ENCODE measurements around the gene TMEM52.

The TMEM52 gene

DNA sequence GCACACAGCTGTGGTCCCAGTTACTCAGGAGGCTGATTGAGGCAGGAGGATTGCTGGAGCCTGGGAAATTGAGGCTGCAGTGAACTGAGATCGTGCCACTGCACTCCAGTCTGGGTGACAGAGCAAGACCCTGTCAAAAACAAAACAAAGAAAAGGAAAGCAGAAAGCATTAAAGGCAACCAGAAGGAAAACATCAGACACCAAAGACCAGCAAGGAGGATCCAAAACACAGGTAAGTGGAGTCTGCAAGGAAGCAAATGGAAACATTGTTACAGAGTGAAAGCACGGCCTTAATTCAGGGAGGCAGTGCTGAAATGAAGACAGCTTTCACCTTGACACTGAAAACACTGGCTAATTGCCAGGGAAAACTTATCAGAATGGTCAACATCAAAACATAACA, 43.7 kb upstream of the TMEM52 start:
- DNase-seq (ENCODE audit: low read depth): no peak
- TF ChIP-seq, protein P1, sequence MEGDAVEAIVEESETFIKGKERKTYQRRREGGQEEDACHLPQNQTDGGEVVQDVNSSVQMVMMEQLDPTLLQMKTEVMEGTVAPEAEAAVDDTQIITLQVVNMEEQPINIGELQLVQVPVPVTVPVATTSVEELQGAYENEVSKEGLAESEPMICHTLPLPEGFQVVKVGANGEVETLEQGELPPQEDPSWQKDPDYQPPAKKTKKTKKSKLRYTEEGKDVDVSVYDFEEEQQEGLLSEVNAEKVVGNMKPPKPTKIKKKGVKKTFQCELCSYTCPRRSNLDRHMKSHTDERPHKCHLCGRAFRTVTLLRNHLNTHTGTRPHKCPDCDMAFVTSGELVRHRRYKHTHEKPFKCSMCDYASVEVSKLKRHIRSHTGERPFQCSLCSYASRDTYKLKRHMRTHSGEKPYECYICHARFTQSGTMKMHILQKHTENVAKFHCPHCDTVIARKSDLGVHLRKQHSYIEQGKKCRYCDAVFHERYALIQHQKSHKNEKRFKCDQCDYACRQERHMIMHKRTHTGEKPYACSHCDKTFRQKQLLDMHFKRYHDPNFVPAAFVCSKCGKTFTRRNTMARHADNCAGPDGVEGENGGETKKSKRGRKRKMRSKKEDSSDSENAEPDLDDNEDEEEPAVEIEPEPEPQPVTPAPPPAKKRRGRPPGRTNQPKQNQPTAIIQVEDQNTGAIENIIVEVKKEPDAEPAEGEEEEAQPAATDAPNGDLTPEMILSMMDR (IDR thresholded peaks at IDR 0.05; ENCODE audit: insufficient read depth, low read depth, low read length, missing control alignments): no peak
- no peak overlapping the region for H3K4me3 ChIP-seq (ENCODE audit: low read depth, low read length)

- DNase-seq (ENCODE audit: low read depth): no peak
- TF ChIP-seq, protein P1 (IDR thresholded peaks at IDR 0.05; ENCODE audit: insufficient read depth, low read depth, low read length, missing control alignments): no peak
- no peak overlapping the region for H3K4me3 ChIP-seq (ENCODE audit: low read depth, low read length)
Measured at GRCh38 chr1:1960480-1961196, 41.6 kb upstream of the TMEM52 start.

GRCh38 chr1:1959840-1960479, 40.9 kb upstream of the TMEM52 start:
- no peak overlapping the region for H3K4me3 ChIP-seq (ENCODE audit: low read depth, low read length)
- TF ChIP-seq, protein P1 (IDR thresholded peaks at IDR 0.05; ENCODE audit: insufficient read depth, low read depth, low read length, missing control alignments): peak; percentile 77
- peak; percentile 59 for DNase-seq (ENCODE audit: low read depth)

DNA sequence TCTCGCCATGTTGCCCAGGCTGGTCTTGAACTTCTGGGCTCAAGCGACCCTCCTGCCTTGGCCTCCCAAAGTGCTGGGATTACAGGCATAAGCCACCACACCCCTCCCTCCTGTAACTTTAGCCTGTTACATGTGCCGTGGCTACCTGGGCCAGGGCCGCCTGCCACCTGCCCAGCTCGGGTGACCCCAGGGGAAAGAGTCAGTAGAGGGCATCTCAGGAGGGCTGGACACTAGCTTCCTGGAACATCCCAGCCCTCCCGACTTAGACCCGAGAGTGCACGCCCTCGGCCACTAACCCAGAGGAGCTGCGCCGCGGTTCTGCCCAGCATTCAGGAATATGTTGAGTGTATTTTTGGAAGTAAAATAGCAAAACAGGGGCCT, 40.4 kb upstream of the TMEM52 start:
- no peak overlapping the region for H3K4me3 ChIP-seq (ENCODE audit: low read depth, low read length)
- TF ChIP-seq, protein P1 (IDR thresholded peaks at IDR 0.05; ENCODE audit: insufficient read depth, low read depth, low read length, missing control alignments): no peak
- no peak for DNase-seq (ENCODE audit: low read depth)

DNA sequence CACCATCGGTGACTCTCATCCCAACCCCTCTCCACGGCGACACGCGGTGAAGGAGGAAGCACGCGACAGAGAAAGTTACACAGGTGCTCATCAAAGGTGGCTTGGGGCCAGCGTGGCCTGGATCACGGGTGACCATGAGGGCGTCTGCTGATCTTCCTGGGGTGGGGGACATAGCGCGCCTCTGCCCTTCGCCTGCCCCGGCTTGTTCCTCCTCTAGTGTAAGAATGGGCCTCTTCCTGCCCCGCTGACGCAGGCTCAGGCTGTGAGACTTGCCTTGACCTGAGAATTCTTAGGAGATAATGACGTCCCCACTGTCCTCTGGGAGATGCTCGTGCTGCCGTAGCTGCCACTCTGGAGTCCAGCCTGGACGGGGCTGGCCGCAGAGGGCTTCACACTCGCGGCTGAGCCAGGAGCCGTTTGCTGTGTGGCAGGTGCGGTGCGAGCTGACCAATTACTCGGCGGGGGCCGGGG, 39.0 kb upstream of the TMEM52 start:
- no peak for DNase-seq (ENCODE audit: low read depth)
- no peak overlapping the region for H3K4me3 ChIP-seq (ENCODE audit: low read depth, low read length)
- TF ChIP-seq, protein P1 (IDR thresholded peaks at IDR 0.05; ENCODE audit: insufficient read depth, low read depth, low read length, missing control alignments): no peak

GRCh38 chr1:1957533-1957961, 38.5 kb upstream of the TMEM52 start:
- H3K4me3 ChIP-seq (ENCODE audit: low read depth, low read length): no peak overlapping the region
- no peak for DNase-seq (ENCODE audit: low read depth)
- TF ChIP-seq, protein P1 (IDR thresholded peaks at IDR 0.05; ENCODE audit: insufficient read depth, low read depth, low read length, missing control alignments): no peak
